Chondrocyte (in vitro differentiated cells): ENCODE measurements around the gene DHFR2. TPM values are rescaled to one million over a fixed set of nuclear protein-coding genes. Genes with fewer than 3 reads are reported as not detected.

Experiments
- DNase-seq: peaks from one replicate; pipeline ENCODE4 v3.0.0; 2021; ENCODE audit warnings: mixed read lengths, low spot score
- H3K27ac Mint-ChIP-seq: one replicate; pipeline ENCODE4 v1.8.0; 2021; ENCODE audit warnings: mild to moderate bottlenecking, moderate library complexity, mixed read lengths; ENCODE audit not compliant: unreplicated experiment
- H3K27me3 Mint-ChIP-seq: 2 replicates; pipeline ENCODE4 v1.8.0; 2021; ENCODE audit warnings: low read depth, mixed read lengths
- H3K36me3 Mint-ChIP-seq: 2 replicates; pipeline ENCODE4 v1.8.0; 2021; ENCODE audit warnings: low read depth, mixed read lengths
- H3K4me1 Mint-ChIP-seq: 2 replicates; pipeline ENCODE4 v1.8.0; 2021; ENCODE audit warnings: low read depth, mild to moderate bottlenecking, mixed read lengths
- H3K4me3 Mint-ChIP-seq: one replicate; pipeline ENCODE4 v1.8.0; 2021; ENCODE audit warnings: mild to moderate bottlenecking, moderate library complexity, mixed read lengths; ENCODE audit not compliant: unreplicated experiment
- H3K9me3 Mint-ChIP-seq: 2 replicates; pipeline ENCODE4 v1.8.0; 2021; ENCODE audit warnings: low read depth, mixed read lengths
- CTCF ChIP-seq: fragments of 200-600 bp; sonication (generic); IDR thresholded peaks from 2 replicates; pipeline ENCODE4 v1.5.0; 2021; ENCODE audit warnings: antibody characterized with exemption, mild to moderate bottlenecking, moderate library complexity
- total RNA-seq: library from RNA; stranded (reverse); gene quantifications from 3 replicates; pipeline ENCODE4 v1.2.1, GENCODE V29; 2021

DHFR2 gene
- total RNA-seq, 1 donor from 2014 or later: 2.9 TPM

- Mint-ChIP-seq H3K27ac (no peak overlapping the region), H3K27me3 (no peaks in the 10 kb centered on the region), H3K4me1 (peaks cover 44% of the 10 kb centered on the region), H3K36me3 (no peaks in the 10 kb centered on the region), H3K9me3 (no peaks in the 10 kb centered on the region), H3K4me3 (no peak overlapping the region)
- no peak for DNase-seq
- no peak for TF ChIP-seq CTCF
Measured at GRCh38 chr3:94065819-94066480, 3.2 kb upstream of the DHFR2 start.

DNA sequence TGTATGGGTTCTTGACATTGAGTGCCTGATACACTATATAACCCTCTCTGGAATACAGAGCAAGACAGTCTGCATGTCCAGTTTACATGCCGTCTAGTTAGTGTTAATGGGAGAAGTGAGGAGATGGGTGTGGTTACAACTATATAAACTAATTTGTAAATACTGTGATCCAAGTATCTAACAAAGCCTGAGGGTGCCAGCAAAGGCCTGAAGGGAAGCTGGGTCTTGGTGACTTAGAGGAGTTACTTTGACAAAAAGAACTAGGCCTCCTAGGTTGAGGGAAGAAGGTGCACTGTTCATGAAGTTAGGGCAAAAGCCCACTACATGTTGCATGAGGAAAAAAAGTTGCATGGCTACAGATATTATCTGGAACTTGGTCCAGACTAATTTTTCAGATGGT, 2.4 kb upstream of the DHFR2 start:
- no peak overlapping the region for H3K4me3 Mint-ChIP-seq

GRCh38 chr3:94064243-94064860, 1.6 kb upstream of the DHFR2 start:
- Mint-ChIP-seq H3K9me3 (no peaks in the 10 kb centered on the region), H3K27ac (peak overlapping the region; percentile 100), H3K4me3 (peak overlapping the region; percentile 97), H3K36me3 (no peaks in the 10 kb centered on the region), H3K27me3 (no peaks in the 10 kb centered on the region), H3K4me1 (peaks cover 43% of the 10 kb centered on the region)
- DNase-seq: no peak
- no peak for TF ChIP-seq CTCF

More for the DNA sequence above, 2.4 kb upstream of the DHFR2 start:
- Mint-ChIP-seq H3K4me1 (peaks cover 44% of the 10 kb centered on the region), H3K36me3 (no peaks in the 10 kb centered on the region), H3K9me3 (no peaks in the 10 kb centered on the region), H3K27ac (no peak overlapping the region), H3K27me3 (no peaks in the 10 kb centered on the region)
- no peak for DNase-seq
- no peak for TF ChIP-seq CTCF

GRCh38 chr3:94063496-94064119, 892 bp upstream of the DHFR2 start:
- Mint-ChIP-seq H3K4me3 (peak overlapping the region; percentile 97), H3K4me1 (peaks cover 38% of the 10 kb centered on the region), H3K27me3 (no peaks in the 10 kb centered on the region), H3K9me3 (no peaks in the 10 kb centered on the region), H3K36me3 (no peaks in the 10 kb centered on the region), H3K27ac (peak overlapping the region; percentile 100)
- DNase-seq: no peak
- no peak for TF ChIP-seq CTCF

DNA sequence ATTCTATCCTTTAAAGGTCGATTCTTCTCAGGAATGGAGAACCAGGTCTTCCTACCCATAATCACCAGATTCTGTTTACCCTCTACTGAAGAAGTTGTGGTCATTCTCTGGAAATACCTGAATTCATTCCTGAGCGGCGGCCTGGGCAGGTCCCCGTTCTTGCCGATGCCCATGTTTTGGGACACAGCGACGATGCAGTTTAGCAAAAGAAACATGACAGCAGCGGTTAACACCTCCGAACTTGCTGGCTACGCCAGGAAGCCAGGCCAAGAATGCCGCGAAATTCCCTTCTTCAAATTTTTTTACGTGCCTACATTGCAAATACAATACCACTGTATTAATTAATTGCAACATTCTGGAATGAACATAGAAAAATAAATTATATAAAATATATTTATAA, 1.4 kb downstream of the DHFR2 start:
- no peaks in the 10 kb centered on the region for H3K36me3 Mint-ChIP-seq
- no peak for DNase-seq
- no peak for TF ChIP-seq CTCF
- no peak overlapping the region for H3K4me3 Mint-ChIP-seq
- peaks cover 32% of the 10 kb centered on the region for H3K4me1 Mint-ChIP-seq
- H3K9me3 Mint-ChIP-seq: no peaks in the 10 kb centered on the region
- H3K27me3 Mint-ChIP-seq: no peaks in the 10 kb centered on the region
- H3K27ac Mint-ChIP-seq: no peak overlapping the region
